Measurements from ENCODE around the gene TRPM3.
"Not testable (repeated sequence)": the region's sequence is repeated elsewhere in the genome, so short reads cannot be mapped to it uniquely, and the experiment has no call there.

The TRPM3 gene

DNA sequence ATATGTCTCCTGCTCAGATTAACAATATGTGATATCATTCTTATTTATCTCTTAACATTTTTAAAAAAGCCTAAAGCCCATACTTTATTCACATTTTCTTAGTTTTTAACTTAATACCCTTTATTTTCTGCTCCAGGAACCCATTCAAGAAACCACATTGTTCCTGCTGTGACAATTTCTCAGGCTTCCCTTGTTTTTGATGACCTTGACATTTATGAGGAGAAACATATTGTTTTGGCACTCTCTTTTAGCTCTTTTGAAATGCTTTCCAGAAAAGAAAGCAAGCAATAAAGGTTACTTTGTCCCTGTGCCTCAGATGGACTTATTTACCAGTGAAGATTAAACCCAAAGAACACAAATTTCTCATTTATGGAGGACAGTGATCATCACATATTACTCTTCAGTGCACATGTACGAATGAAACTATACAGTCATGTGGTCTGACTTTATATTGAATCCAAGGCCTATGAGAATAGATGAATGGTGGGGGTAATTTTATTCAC, 445.5 kb downstream of the TRPM3 start:
- DNase-seq = no peak

DNA sequence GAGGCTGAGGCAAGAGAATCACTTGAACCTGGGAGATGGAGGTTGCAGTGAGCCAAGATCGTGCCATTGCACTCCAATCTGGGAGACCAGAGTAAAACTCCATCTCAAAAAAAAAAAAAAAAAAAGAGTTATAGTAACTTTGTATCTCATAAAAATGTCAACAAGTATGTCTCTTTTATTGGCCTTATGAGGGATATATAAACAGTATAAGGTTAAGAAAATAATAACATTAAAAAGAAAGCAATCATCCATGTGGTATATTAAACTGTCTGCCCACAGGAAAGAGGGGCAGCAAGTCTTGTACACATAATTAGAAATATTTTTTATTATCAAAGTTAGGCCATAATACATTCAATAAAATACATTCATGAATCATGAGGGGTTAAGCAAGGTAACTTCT, 447.6 kb downstream of the TRPM3 start:
- no peak for DNase-seq

DNA sequence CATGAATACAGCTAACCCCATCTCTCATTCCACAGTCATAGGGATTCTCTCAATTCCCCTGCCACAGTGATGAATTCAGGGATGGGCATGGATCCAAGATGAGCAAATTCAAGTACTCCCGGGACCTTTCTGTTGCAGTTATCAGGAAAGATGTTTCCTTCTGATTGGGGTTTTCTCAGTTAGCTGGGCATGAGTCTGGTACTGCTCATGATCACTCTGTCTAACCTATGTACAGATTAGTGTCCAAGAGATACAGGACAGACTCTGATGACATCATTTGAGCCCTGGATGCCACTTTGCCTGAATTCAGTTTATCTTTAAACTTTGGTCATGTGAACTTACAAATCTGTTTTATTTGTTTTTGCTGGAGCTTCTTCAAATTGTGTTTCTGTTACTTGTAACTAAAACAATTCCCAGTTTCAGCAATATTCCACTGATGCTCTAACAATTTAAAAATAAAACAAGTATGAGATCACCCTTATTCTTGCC, 449.2 kb downstream of the TRPM3 start:
- no peak for DNase-seq

DNA sequence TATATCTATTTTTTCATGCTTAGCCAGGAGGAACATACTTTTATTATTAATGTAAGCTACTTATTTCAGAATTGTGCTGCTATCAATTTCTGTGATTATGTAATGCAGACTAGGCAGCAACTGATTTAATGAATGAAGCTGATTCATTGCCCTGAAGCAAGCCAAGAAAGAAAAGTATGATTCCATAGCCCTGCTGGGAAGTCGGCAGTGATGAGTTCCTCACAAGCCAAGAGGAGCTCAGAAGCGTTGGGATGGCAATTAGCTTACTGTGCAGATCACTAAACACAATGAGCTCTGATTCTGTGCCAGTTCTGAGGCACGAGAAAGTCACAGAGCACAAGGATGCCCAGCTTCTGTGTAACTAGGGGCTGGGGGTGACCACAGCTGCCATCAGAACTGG, 452.7 kb downstream of the TRPM3 start:
- DNase-seq = peak in 26 of 56 donors; percentile 1 to 52 (median 12)

DNA sequence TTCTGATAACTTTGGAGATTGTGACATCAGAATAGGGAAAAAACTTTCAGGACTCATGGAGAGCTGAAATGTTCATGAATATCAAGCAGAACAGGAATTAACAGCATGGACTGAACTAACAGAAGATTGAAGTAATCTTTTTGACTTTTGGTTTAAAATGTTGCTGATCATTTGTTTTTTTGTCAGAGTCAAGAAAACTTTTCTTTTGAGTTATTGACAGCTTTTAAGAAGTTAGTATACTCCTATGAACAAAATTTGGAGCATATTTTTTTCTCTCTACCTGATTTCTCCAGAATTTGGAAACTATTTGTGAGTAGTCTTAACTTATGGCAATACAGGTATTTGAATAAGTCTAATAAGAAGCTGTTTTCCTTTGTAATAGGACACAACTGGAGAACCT, 462.7 kb downstream of the TRPM3 start:
- DNase-seq = no peak

DNA sequence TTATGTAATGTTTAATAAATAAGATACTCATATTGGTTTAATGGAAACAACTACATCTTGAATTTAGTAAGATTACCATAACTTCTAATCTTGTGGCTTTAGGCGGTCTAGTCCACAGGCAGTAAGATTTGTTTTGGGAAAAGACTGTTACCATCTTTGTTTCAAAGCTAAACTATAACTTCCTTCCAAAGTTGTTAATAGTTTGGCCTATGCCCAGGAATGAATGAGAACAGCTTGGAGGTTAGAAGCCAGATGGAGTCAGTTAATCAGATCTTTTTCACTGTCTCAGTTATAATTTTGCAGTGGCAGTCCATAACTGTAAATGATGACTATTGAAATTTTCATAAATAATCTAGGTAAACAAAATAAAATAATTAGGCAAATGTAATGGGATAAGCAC, 465.1 kb downstream of the TRPM3 start:
- no peak for DNase-seq

DNA sequence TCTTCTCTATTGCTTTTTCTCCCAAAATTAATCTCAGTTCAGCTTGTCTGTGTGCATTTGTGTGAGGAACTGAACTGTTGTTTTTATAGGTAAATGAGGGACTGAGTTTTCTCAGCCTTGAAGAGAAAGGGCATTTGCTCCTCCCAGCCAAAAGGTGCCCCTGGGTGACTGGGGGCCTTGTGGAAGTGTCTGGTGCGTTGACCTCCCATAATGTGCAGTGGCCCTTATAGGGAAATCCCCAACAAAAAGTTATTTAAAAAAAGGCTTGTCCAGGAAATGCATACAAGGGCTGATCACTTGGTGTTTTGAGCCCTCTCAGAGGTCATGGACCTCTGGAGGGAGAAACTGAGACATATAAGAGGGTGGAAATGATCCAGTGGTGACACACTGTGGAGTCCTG, 467.3 kb downstream of the TRPM3 start:
- DNase-seq = no peak

DNA sequence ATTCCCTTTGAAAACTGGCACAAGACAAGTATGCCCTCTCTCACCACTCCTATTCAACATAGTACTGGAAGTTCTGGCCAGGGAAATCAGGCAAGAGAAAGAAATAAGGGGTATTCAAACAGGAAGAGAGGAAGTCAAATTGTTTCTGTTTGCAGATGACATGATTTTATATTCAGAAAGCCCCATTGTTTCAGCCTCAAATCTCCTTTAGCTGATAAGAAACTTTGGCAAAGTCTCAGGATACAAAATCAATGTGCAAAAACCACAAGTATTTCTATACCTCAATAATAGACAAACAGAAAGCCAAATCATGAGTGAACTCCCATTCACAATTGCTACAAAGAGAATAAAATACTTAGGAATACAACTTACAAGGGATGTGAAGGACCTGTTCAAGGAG, 476.8 kb downstream of the TRPM3 start:
- DNase-seq = not testable (repeated sequence)

DNA sequence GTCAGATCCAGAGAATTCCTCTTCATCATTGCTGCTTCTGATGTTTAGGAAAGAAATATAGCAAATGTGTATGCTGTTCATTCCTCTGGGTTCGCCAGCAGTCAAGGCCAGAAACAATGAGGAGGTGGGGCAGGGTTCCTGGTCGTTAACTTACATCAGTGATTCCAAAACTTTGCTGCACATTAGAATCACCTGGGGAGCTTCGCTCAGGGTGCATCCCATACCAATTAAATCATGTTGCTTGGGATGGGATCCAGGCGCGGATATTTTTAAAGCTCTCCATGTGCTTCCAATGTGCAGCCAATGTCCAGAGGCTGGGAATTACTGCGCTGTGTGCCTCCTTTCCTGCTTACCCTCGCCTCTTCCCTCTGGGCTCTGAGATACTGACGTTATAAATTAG, 479.1 kb downstream of the TRPM3 start:
- no peak for DNase-seq

DNA sequence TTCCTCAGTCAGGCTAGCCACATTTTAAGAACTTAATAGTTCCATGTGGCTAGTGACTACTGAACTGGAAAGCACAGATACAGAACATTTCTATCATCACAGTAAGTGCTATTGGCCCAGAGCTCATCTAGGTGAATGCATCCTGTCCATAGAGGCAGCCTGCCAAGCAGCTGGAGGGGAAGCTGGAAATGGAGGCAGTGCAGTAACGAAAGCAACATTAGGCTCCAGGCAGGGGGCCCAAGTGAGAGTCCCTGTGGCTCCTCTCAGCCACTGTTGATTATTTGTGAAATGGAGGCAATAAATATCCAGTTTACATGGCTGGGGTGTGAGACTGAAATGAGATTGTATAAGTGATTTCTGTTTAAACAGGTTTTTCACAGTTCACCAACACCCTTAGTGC, 479.8 kb downstream of the TRPM3 start:
- DNase-seq = no peak

DNA sequence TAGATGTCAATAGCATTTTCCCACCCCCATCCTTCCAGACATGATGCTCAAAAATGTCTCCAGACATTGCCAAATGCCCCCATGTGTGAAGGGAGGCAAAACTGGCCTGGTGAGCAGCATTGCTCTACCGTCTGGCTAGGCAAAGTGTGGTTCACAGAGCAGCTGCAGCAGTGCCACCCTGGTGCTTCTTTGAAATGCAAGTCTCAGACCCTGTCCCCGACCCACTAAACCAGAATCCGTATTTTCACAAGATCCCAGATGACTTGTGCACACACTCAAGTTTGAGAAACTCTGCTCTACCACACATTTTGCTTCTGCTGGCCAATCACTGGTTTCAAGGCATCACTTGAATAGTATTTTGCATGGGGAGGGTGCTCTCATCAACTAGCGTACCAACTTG, 480.4 kb downstream of the TRPM3 start:
- DNase-seq = no peak

DNA sequence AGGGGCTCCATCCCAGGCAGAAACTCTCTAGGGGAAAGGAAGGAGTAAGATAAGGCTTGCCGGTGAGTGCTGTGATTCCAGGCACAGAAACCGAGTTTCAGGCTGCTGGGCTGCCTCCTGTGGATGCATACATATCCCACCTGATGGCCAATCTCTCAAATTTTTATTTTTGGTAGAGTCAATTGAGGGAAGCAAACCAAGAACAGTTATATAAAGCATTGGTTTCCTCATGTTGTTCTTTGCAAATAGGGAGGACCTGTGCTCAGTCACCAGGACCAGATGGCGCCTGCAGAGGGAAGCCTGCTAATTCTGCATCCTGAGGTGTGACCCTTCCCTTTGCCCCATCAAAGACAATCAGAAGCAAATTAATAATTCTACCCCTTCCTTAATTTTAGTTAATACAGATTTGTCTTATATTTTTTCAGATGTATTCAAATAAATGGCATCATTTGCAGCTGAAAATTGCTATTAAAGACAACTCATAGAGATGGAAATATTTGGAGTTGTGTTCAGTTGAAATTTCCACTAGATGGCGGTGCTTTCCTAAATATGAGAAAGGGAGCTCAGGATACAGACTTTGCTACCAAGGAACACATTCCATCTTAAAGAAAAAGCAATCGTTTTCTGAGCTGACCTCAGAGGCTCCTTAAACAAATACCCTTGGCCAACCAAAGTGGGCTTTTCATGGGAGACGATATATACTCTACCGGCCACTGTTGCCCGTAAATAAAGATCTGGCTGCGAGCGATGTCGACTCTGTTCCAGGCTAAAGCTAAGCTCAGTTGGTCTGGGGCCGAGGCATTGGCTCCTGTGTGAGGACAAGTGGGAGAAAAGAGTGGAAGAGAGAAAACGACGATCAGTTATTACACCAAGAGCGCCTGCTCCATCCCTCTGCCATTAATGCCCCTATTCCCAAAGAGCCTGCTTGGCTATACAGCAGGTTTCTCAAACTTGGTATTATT, 481.3 kb downstream of the TRPM3 start:
- DNase-seq = peak in 3 of 56 donors; percentile 5 to 32 (median 21)

DNA sequence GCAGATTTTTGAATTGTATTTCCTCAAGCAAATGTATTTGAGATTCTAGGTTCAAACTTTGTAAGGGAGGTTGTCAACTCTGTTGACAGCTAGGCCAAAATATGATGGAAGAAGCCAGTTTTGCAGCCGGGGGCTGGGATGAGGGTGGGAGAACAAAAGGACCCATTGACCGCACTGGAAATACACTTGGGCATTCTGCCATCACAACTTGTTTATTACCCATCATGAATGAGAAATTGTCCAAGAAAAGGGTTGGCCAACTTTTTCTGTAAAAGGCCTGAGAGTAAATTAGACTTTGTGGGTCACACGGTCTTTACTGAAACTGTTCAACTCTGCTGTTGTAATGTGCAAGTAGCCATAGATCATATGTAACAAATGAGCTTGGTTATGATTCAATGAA, 485.6 kb downstream of the TRPM3 start:
- peak in 4 of 56 donors; percentile 7 to 63 (median 14) for DNase-seq

DNA sequence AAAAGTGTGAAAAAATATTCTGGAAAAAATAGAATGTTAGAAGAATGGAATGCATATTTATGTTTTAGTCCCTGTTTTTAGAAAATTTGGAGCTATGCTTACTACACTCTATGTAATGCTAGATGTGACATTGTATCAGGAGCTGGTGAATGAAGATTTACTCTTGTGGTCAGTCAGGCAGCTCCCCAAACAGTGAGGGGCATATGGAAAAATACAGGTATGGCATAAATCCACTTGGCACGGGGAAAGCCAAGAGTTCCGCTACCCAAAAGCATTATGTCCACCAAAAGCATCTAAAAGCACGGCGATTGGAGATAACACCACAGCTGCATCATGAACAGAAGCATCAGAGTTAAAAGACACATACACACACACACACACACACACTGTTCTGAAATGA, 486.7 kb downstream of the TRPM3 start:
- no peak for DNase-seq

DNA sequence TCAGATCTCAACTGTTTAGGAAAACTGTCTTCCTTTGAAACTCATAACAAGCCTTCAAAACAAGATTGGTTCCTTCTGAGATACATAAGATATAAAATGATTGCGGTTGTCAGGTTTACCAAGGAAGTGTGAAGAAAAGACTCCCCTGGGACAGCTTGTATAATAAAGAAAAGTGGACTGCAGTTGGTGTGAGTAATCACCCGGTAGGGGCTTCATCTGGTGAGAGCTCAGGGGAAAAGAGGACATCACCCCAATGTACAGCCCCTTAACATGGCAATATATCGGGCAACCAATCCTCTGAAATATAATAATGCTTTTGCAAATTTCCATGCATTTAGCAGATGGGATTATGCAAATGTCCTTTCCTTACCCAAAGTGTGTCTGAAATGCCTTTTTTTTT, 490.4 kb downstream of the TRPM3 start:
- no peak for DNase-seq

DNA sequence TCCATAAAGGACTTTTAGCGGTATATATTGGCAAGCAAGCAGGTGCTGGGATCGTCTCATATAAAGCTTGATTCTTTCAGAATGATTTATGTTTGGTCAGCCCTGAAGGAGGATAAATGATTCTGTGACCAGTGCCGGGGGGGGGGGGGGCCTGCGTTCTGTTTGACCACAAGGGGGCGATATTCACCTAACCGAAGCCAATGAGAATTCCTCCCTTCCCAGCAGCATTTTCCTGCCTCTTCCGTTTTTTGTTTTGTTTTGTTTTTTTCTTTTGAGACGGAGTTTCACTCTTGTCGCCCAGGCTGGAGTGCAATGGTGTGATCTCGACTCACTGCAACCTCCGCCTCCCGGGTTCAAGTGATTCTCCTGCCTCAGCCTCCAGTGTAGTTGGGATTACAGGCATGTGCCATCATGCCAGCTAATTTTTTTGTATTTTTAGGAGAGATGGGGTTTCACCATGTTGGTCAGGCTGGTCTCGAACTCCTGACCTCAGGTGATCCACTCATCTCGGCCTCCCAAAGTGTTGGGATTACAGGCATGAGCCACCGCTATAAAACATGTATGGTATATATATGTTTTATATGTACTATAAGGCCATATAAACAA, 492.2 kb downstream of the TRPM3 start:
- not testable (repeated sequence) for DNase-seq

DNA sequence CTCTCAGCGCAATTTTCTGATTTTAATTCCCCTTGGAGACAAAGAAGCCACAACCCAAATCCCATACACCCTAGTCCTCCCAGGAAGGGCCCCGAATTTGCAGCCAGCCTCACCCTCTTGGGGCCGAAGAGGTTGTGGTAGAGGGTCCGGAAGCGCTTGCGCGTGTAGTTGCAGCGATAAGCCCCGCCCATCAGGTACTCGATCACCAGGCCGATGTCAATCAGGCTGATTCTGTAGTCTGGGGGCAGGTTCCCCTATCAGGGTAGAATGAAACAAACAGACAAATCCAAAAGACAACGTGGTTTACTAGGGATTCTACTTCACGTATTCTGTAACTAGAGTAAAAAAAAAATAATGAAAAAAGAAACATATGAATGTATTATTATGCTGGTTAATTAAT, 496.3 kb downstream of the TRPM3 start:
- no peak for DNase-seq

DNA sequence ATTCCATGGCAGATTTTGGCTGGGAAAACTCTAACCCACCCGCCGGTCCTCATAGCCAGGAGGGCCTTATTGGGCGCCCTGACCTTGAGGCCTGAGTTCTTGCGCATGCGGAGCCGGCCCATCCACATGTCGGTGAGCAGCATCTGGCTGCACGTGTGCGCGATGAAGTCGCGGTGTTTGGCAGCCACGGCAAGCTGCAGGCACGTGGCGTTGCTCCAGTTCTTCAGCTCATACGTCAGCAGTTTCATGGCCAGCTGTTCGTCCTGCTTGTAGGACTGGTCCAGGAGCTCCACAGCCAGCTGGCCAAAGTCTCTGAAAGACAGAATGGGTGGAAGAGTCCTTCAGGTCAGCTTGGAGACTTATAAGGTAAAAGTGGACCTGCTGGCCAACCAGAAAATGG, 502.6 kb downstream of the TRPM3 start:
- DNase-seq = no peak

DNA sequence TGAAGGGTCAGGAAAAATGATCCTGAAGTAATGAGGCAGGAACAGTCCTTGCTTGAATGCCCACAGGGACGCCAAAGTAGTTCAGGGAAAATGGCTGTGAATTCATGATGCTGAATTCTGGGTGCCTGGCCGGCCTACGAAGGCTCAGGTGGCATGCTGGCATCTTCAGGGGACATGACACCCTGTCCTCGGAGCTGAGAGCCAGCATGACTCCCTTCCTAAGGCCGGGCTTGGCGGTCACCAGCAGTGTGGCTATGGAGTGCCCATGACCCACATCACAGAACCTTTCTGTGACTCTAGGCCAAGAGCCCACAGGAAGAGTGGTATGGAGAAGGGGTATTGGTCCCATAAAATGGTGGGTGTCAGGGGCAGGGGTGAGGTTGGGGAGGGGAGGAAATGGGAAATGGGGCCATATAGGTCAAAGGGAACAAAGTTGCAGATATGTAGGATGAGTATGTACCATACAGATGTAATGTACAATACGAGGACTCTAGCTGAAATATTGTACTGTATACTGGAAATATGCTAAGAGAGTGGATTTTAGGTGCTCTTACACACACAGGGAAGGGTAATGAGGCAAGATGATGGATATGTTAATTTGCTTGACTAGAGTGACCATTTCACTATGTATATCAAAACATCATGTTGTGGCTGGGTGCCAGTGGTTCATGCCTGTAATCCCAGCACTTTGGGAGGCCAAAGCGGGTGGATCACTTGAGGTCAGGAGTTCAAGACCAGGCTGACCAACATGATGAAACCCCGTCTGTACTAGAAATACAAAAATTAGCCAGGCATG, 504.2 kb downstream of the TRPM3 start:
- DNase-seq = no peak

DNA sequence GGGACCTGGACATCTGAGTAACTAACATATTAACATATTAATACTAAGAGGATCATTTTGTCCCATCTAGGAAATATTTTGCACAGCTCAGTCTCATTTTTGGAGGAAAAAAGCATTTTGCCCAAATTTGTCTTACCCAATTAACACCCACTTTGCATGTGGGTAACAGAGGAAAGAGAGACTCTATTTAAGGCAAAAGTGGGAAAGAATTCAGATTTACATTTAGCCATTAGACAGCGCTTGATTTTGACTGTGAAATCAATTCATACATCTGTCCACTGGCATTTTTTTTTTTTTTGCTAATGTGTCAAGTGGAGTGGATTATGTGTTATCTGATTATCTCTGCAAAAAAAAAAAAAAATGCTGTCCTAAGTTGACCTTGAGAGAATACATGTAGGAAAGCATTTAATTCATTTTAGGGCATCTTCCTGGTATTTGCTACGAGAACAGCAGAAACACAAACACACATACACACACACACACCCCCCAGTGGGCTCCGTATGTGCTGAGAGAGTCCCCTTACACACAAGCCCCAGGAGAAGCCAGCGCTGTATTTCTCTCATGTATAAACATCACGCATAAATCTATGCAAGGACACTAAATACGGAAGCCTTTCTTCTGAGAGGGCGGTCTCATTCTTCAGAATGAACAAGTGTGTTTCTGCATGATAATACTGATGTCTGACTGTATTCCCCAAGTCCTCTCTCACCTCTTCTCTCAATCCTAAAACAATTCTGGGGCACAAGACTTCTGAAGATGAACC, 505.0 kb downstream of the TRPM3 start:
- no peak for DNase-seq

Measured in nucleus accumbens (tissue), 56 donors.